DMS79 treated with DMSO at 0.1 percent for 48 hours (cell line): ENCODE data around the gene BLMH.

Source experiments
- DNase-seq: peaks from one replicate; lab custom pipeline; 2025; lab: John Stamatoyannopoulos, UW

The BLMH gene

GRCh38 chr17:30291543-30292285 lies at the start of gene BLMH:
BLMH (minus strand) TSS chr17:30291944; CDS start chr17:30291819, 125 bp downstream.
- DNase-seq = peak; percentile 60

GRCh38 chr17:30340801-30341356 lies 49.1 kb upstream of the BLMH start:
- DNase-seq = no peak

GRCh38 chr17:30339086-30339485 lies 47.3 kb upstream of the BLMH start:
- DNase-seq = no peak

- DNase-seq = no peak
Measured at GRCh38 chr17:30337393-30337999, 45.8 kb upstream of the BLMH start.

- peak; percentile 32 for DNase-seq
Measured at GRCh38 chr17:30336369-30337171, 44.8 kb upstream of the BLMH start.

- no peak for DNase-seq
Measured at GRCh38 chr17:30334421-30334820, 42.7 kb upstream of the BLMH start.

GRCh38 chr17:30333503-30334360 lies 42.0 kb upstream of the BLMH start, which contains the start of gene TMIGD1:
TMIGD1 (minus strand) TSS chr17:30334057; CDS start chr17:30332133, 1,924 bp downstream.
- DNase-seq = peak; percentile 50

GRCh38 chr17:30332057-30332542 lies 40.4 kb upstream of the BLMH start:
- DNase-seq = no peak

GRCh38 chr17:30326809-30327208 lies 35.1 kb upstream of the BLMH start:
- DNase-seq = no peak

- DNase-seq = no peak
Measured at GRCh38 chr17:30324723-30325122, 33.0 kb upstream of the BLMH start.

- DNase-seq = peak; percentile 46
Measured at GRCh38 chr17:30323895-30324319, 32.2 kb upstream of the BLMH start.

- DNase-seq = peak; percentile 90
Measured at GRCh38 chr17:30323262-30323894, 31.6 kb upstream of the BLMH start.

- DNase-seq = peak; percentile 90
Measured at GRCh38 chr17:30321314-30321713, 29.6 kb upstream of the BLMH start.

- DNase-seq = no peak
Measured at GRCh38 chr17:30318155-30318554, 26.4 kb upstream of the BLMH start.

- DNase-seq = no peak
Measured at GRCh38 chr17:30316736-30317135, 25.0 kb upstream of the BLMH start.

- no peak for DNase-seq
Measured at GRCh38 chr17:30315106-30315505, 23.4 kb upstream of the BLMH start.

GRCh38 chr17:30314474-30314873 lies 22.7 kb upstream of the BLMH start:
- DNase-seq = no peak

- no peak for DNase-seq
Measured at GRCh38 chr17:30312226-30312625, 20.5 kb upstream of the BLMH start.

- no peak for DNase-seq
Measured at GRCh38 chr17:30310562-30310961, 18.8 kb upstream of the BLMH start.

- DNase-seq = no peak
Measured at GRCh38 chr17:30309591-30309990, 17.8 kb upstream of the BLMH start.

GRCh38 chr17:30308406-30308805 lies 16.7 kb upstream of the BLMH start:
- no peak for DNase-seq
